Breast epithelium (tissue), 3 donors: ENCODE measurements around the gene MTMR6.

Experiments used
- CTCF ChIP-seq, 3 donors: fragments of 450-650 bp; IDR thresholded peaks; one replicate each; pipeline ENCODE4 v1.5.1; 2016 to 2017; ENCODE audit warnings: antibody characterized with exemption in 3 of 3, mild to moderate bottlenecking in 3 of 3, moderate library complexity in 3 of 3
- POLR2A ChIP-seq: fragments of 450-650 bp; IDR thresholded peaks from one replicate; pipeline ENCODE4 v1.6.1; 2016; ENCODE audit warnings: antibody characterized with exemption, mild to moderate bottlenecking, moderate library complexity
- POLR2AphosphoS5 ChIP-seq, 3 donors: sonication (generic); formaldehyde crosslinking; IDR thresholded peaks; one replicate each; pipeline ENCODE4 v1.6.1; 2017; ENCODE audit warnings: antibody characterized with exemption in 3 of 3

- TF ChIP-seq CTCF (IDR thresholded peaks at IDR 0.05) (no peak), POLR2A (no peak), POLR2AphosphoS5 (IDR thresholded peaks at IDR 0.05) (no peak)
These were observed 7.9 kb upstream of the MTMR6 start for GRCh38 chr13:25295228-25295627.
